IMR-90 (cell line): ENCODE measurements around the gene THRB. TPM values are rescaled to one million over a fixed set of nuclear protein-coding genes. Genes with fewer than 3 reads are reported as not detected.

Source experiments
- ATAC-seq: fragments of 200-7000 bp; cut with Tn5 transposase; 2 replicates; pipeline ENCODE4 v1.9.1; 2020; ENCODE audit warnings: low read depth, mild to moderate bottlenecking, moderate library complexity
- BruUV-seq: library from RNA; stranded (reverse); fragments of 400-500 nt; replicated peaks from 2 replicates; lab custom pipeline; 2021; lab: Mats Ljungman, UMichigan
- CTCF ChIA-PET: fragments of 300-600 bp; formaldehyde crosslinking; extraction: SDS; loops from one replicate; lab custom pipeline; 2021; ENCODE audit warnings: antibody characterized with exemption; lab: Yijun Ruan, JAX
- POLR2A ChIA-PET: fragments of 300-600 bp; sonication (Branson Sonifier 250); formaldehyde crosslinking; loops from one replicate; lab custom pipeline; 2022; ENCODE audit warnings: antibody characterized with exemption; ENCODE audit not compliant: unreplicated experiment; lab: Charles Lee
- DNase-seq: peaks from one replicate; pipeline ENCODE4 v3.0.0; 2013
- H2AFZ ChIP-seq: replicated peaks from 2 replicates; pipeline ENCODE3; 2013; ENCODE audit warnings: low read length, mild to moderate bottlenecking; ENCODE audit not compliant: poor library complexity
- H2AK5ac ChIP-seq: 2 replicates; pipeline ENCODE4 v1.6.1; 2013; ENCODE audit warnings: low read depth, low read length, inconsistent platforms
- H2AK9ac ChIP-seq: replicated peaks from 2 replicates; pipeline ENCODE3; 2013; ENCODE audit warnings: mild to moderate bottlenecking, low read depth, low read length, moderate library complexity; ENCODE audit not compliant: poor library complexity
- H2BK120ac ChIP-seq: 2 replicates; pipeline ENCODE4 v1.6.1; 2013; ENCODE audit warnings: low read depth, low read length, inconsistent platforms
- H2BK15ac ChIP-seq: 3 replicates; pipeline ENCODE4 v1.6.1; 2013; ENCODE audit warnings: low read depth, low read length, inconsistent platforms
- H2BK20ac ChIP-seq: 2 replicates; pipeline ENCODE4 v1.6.1; 2013; ENCODE audit warnings: low read depth, mild to moderate bottlenecking, inconsistent platforms, low read length, moderate library complexity
- H2BK5ac ChIP-seq: 2 replicates; pipeline ENCODE4 v1.6.1; 2013; ENCODE audit warnings: mild to moderate bottlenecking, low read depth, low read length, inconsistent platforms; ENCODE audit not compliant: poor library complexity, severe bottlenecking
- H3K14ac ChIP-seq: replicated peaks from 2 replicates; pipeline ENCODE4 v1.6.1; 2013; ENCODE audit warnings: low read depth, low read length, inconsistent platforms
- H3K18ac ChIP-seq: 2 replicates; pipeline ENCODE4 v1.6.1; 2013; ENCODE audit warnings: low read depth, low read length, control low read depth
- H3K23ac ChIP-seq: 2 replicates; pipeline ENCODE4 v1.6.1; 2013; ENCODE audit warnings: low read depth, low read length, inconsistent platforms
- H3K27ac ChIP-seq: 2 replicates; pipeline ENCODE4 v1.5.1; 2013; ENCODE audit warnings: mild to moderate bottlenecking, control low read depth, low read length; ENCODE audit not compliant: insufficient read depth
- H3K27me3 ChIP-seq: 2 replicates; pipeline ENCODE4 v1.6.1; 2013; ENCODE audit warnings: low read length; ENCODE audit not compliant: control insufficient read depth, insufficient read depth
- H3K36me3 ChIP-seq: 2 replicates; pipeline ENCODE4 v1.6.1; 2013; ENCODE audit warnings: low read length, mixed read lengths; ENCODE audit not compliant: control insufficient read depth, insufficient read depth
- H3K4ac ChIP-seq: 2 replicates; pipeline ENCODE4 v1.6.1; 2013; ENCODE audit warnings: low read depth, low read length, inconsistent platforms
- H3K4me1 ChIP-seq: 2 replicates; pipeline ENCODE4 v1.6.1; 2013; ENCODE audit warnings: low read length, mixed read lengths; ENCODE audit not compliant: control insufficient read depth, insufficient read depth
- H3K4me2 ChIP-seq: 2 replicates; pipeline ENCODE4 v1.6.1; 2013; ENCODE audit warnings: low read depth, mild to moderate bottlenecking, control low read depth, low read length, moderate library complexity
- H3K4me3 ChIP-seq: 2 replicates; pipeline ENCODE4 v1.5.1; 2013; ENCODE audit warnings: low read depth, mild to moderate bottlenecking, control low read depth, low read length, moderate library complexity; ENCODE audit not compliant: insufficient read depth
- H3K56ac ChIP-seq: 2 replicates; pipeline ENCODE4 v1.6.1; 2013; ENCODE audit warnings: low read length, inconsistent platforms; ENCODE audit not compliant: insufficient read depth; ENCODE audit errors: extremely low read depth
- H3K79me1 ChIP-seq, 2 experiments: 2 replicates each; pipeline ENCODE4 v1.6.1; 2013; ENCODE audit warnings: low read length in 2 of 2, inconsistent platforms in 1 of 2, low read depth in 1 of 2
- H3K9ac ChIP-seq: 2 replicates; pipeline ENCODE4 v1.6.1; 2013; ENCODE audit warnings: low read depth, low read length, control low read depth
- H3K9me1 ChIP-seq: 2 replicates; pipeline ENCODE4 v1.6.1; 2013; ENCODE audit warnings: low read length, inconsistent platforms; ENCODE audit not compliant: insufficient read depth
- H3K9me3 ChIP-seq: 2 replicates; pipeline ENCODE4 v1.6.1; 2013; ENCODE audit warnings: low read length; ENCODE audit not compliant: control insufficient read depth, insufficient read depth
- H4K20me1 ChIP-seq: 2 replicates; pipeline ENCODE4 v1.6.1; 2013; ENCODE audit warnings: low read length, inconsistent platforms; ENCODE audit not compliant: insufficient read depth
- H4K5ac ChIP-seq: 2 replicates; pipeline ENCODE4 v1.6.1; 2013; ENCODE audit warnings: mild to moderate bottlenecking, low read depth, low read length, control low read depth
- H4K8ac ChIP-seq, 2 experiments: 2 replicates each; pipeline ENCODE4 v1.6.1; 2013; ENCODE audit warnings: low read depth in 2 of 2, low read length in 2 of 2, control low read depth in 1 of 2, inconsistent platforms in 1 of 2
- H4K91ac ChIP-seq: 2 replicates; pipeline ENCODE4 v1.6.1; 2013; ENCODE audit warnings: low read depth, low read length, inconsistent platforms; ENCODE audit not compliant: insufficient read depth
- CEBPB ChIP-seq: IDR thresholded peaks from 2 replicates; pipeline ENCODE4 v1.6.1; 2012; ENCODE audit warnings: low read depth, low read length, improper control_type of control experiment
- CHD1 ChIP-seq: IDR thresholded peaks from 2 replicates; pipeline ENCODE4 v1.6.1; 2012; ENCODE audit warnings: low read depth, low read length, improper control_type of control experiment
- FOS ChIP-seq: fragments of 150-350 bp; IDR thresholded peaks from 2 replicates; pipeline ENCODE4 v1.6.1; 2016; ENCODE audit warnings: low read depth, low read length
- MAFK ChIP-seq: IDR thresholded peaks from 2 replicates; pipeline ENCODE4 v1.6.1; 2012; ENCODE audit warnings: low read depth, low read length, improper control_type of control experiment
- MAZ ChIP-seq: IDR thresholded peaks from 2 replicates; pipeline ENCODE4 v1.6.1; 2012; ENCODE audit warnings: low read depth, mild to moderate bottlenecking, low read length, improper control_type of control experiment, moderate library complexity, borderline replicate concordance
- NFE2L2 ChIP-seq: fragments of 150-350 bp; IDR thresholded peaks from 2 replicates; pipeline ENCODE4 v1.6.1; 2016; ENCODE audit warnings: low read depth, mild to moderate bottlenecking, low read length
- POLR2A ChIP-seq: IDR thresholded peaks from 2 replicates; pipeline ENCODE4 v1.6.1; 2012; ENCODE audit warnings: mild to moderate bottlenecking, low read depth, low read length
- RAD21 ChIP-seq: IDR thresholded peaks from 2 replicates; pipeline ENCODE4 v1.6.1; 2012; ENCODE audit warnings: low read length, improper control_type of control experiment
- RCOR1 ChIP-seq: IDR thresholded peaks from 2 replicates; pipeline ENCODE4 v1.6.1; 2012; ENCODE audit warnings: mild to moderate bottlenecking, low read length, improper control_type of control experiment; ENCODE audit not compliant: insufficient replicate concordance
- RFX5 ChIP-seq: IDR thresholded peaks from 2 replicates; pipeline ENCODE4 v1.8.0; 2012; ENCODE audit warnings: low read depth, mild to moderate bottlenecking, low read length, moderate library complexity
- SMC3 ChIP-seq: fragments of 150-350 bp; IDR thresholded peaks from 2 replicates; pipeline ENCODE4 v1.6.1; 2016; ENCODE audit warnings: low read depth, mild to moderate bottlenecking, antibody characterized with exemption, low read length, moderate library complexity
- WGBS, 2 experiments: methylation state at CpG; one replicate each; pipeline versions ENCODE4 v1.1.5 to v1.1.7; 2013; ENCODE audit warnings: missing lambda C conversion rate in 2 of 2; ENCODE audit not compliant: insufficient read length in 1 of 2; ENCODE audit errors: extremely low coverage in 2 of 2; 5-methylcytosine and 5-hydroxymethylcytosine counted together
- dilution Hi-C: fragments of 300-500 bp; cut with HindIII; formaldehyde crosslinking; loops from one replicate; pipeline ENCODE4 v1.14.3; 2018; ENCODE audit warnings: low sequenced_read_pairs; ENCODE audit not compliant: unreplicated experiment
- in situ Hi-C: fragments of 300-500 bp; cut with MboI; formaldehyde crosslinking; loops from 3 replicates; pipeline ENCODE4 v1.14.3; 2019; ENCODE audit warnings: low sequenced_read_pairs, inconsistent platforms, mixed read lengths
- intact Hi-C: fragments of 100-400 bp; cut with micrococcal nuclease; formaldehyde crosslinking; loops from 2 replicates; pipeline ENCODE4 v1.10.0; 2022
- polyA plus RNA-seq, 3 experiments: library from polyadenylated mRNA; depleted of rRNA; stranded (reverse); fragments of >200 nt; gene quantifications; 2 replicates each; pipeline ENCODE4 v1.2.3, GENCODE V29; 2012; ENCODE audit warnings: low replicate concordance in 1 of 3
- total RNA-seq: library from RNA; depleted of rRNA; stranded (reverse); fragments of >200 nt; gene quantifications from 2 replicates; pipeline ENCODE4 v1.2.3, GENCODE V29; 2012
- TF ChIP-seq, protein P1 (sequence below): fragments of 150-350 bp; IDR thresholded peaks from 2 replicates; pipeline ENCODE4 v1.6.1; 2016; ENCODE audit warnings: low read depth, mild to moderate bottlenecking, low read length, moderate library complexity, borderline replicate concordance
- TF ChIP-seq, protein P2 (sequence below): fragments of 150-350 bp; IDR thresholded peaks from 2 replicates; pipeline ENCODE4 v1.6.1; 2017; ENCODE audit warnings: mild to moderate bottlenecking, antibody characterized with exemption, low read length, low read depth

The THRB gene
- total and polyA plus RNA-seq, 2 of the 4 experiments (the other 2 are of a cell fraction), result under 0.01 TPM; not detected in 1

DNA sequence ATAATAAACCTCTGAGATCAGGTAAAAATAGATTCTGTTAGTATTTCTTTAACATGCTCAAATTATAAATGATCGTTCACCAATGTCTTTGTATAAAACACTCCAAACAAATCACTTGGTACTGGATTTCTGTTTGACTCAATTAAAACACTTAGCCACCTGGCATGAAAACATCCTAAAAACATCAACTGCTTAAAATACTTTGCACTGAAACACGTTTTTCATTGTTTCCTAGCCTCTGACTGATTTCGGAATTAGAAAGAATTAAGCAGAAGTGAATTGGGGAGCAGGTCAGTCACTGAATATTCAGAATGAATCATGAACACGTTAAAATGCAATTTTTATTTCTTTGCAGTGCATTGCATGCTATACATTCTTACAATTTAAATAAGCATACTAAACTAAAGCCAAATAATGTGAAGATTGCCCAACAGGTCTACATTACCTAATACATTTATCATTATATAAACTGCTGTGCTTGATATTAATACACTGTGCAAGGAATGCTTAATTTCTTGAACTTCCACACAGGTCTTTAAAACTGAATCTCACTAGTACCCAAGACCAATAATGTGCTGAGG lies 1.6 kb downstream of the THRB start:
- no TSS peak for BruUV-seq

More for the DNA sequence above, 1.6 kb downstream of the THRB start:
- Histone ChIP-seq H3K4me3 (no peak overlapping the region), H3K4me1 (peaks cover 2% of the 10 kb centered on the region; the same call in 1 of the 2 replicates), H3K36me3 (no peaks in the 10 kb centered on the region), H2BK20ac (no peak overlapping the region), H3K27ac (no peak overlapping the region), H3K9me1 (no peaks in the 10 kb centered on the region), H4K5ac (no peak overlapping the region), H4K8ac (no peak overlapping the region), H4K20me1 (no peaks in the 10 kb centered on the region), H2BK120ac (no peak overlapping the region), H3K9me3 (no peaks in the 10 kb centered on the region), H3K9ac (no peak overlapping the region), H2BK5ac (no peak overlapping the region), H3K4ac (no peak overlapping the region), H2BK15ac (no peak overlapping the region), H3K4me2 (no peak overlapping the region), H2AFZ (no peak overlapping the region), H3K18ac (no peak overlapping the region), H2AK5ac (no peak overlapping the region), H4K91ac (no peak overlapping the region), H3K23ac (no peak overlapping the region), H3K56ac (no peak overlapping the region), H3K79me1 (no peaks in the 10 kb centered on the region), H2AK9ac (no peak overlapping the region), H3K27me3 (peaks cover 21% of the 10 kb centered on the region), H3K14ac (no peak overlapping the region)
- no CpG with 5 or more reads among the region's 4 CpGs for WGBS, 2 experiments
- intact Hi-C loops, result no loop called here
- CTCF ChIA-PET, result no interaction called here
- ATAC-seq (no peak), DNase-seq (no peak)
- in situ Hi-C loops, result no loop called here
- no peak for TF ChIP-seq MAZ
- TF ChIP-seq POLR2A, result no peak
- no peak for TF ChIP-seq SMC3
- TF ChIP-seq RAD21, result no peak
- no peak for TF ChIP-seq FOS
- TF ChIP-seq, protein P1, sequence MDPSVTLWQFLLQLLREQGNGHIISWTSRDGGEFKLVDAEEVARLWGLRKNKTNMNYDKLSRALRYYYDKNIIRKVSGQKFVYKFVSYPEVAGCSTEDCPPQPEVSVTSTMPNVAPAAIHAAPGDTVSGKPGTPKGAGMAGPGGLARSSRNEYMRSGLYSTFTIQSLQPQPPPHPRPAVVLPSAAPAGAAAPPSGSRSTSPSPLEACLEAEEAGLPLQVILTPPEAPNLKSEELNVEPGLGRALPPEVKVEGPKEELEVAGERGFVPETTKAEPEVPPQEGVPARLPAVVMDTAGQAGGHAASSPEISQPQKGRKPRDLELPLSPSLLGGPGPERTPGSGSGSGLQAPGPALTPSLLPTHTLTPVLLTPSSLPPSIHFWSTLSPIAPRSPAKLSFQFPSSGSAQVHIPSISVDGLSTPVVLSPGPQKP, result no peak
- TF ChIP-seq NFE2L2, result no peak
- TF ChIP-seq, protein P2, sequence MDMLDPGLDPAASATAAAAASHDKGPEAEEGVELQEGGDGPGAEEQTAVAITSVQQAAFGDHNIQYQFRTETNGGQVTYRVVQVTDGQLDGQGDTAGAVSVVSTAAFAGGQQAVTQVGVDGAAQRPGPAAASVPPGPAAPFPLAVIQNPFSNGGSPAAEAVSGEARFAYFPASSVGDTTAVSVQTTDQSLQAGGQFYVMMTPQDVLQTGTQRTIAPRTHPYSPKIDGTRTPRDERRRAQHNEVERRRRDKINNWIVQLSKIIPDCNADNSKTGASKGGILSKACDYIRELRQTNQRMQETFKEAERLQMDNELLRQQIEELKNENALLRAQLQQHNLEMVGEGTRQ, result no peak
- no peak for TF ChIP-seq RFX5
- no peak for TF ChIP-seq CHD1
- no peak for TF ChIP-seq MAFK
- TF ChIP-seq RCOR1, result no peak
- no peak for TF ChIP-seq CEBPB
- dilution Hi-C loops, result no loop called here
- POLR2A ChIA-PET, result no interaction called here
